PC-3 (cell line): ENCODE results near the gene SLC45A3.

ENCODE experiments used
- CTCF ChIP-seq: fragments of 300-600 bp; sonication (generic); conservative IDR thresholded peaks from 2 replicates; pipeline ENCODE4 v1.5.1; 2017; ENCODE audit warnings: antibody characterized with exemption, low read depth, mild to moderate bottlenecking, low read length
- EZH2 ChIP-seq: fragments of 300-600 bp; sonication (generic); IDR thresholded peaks from one replicate; pipeline ENCODE4 v1.6.1; 2017; ENCODE audit warnings: antibody characterized with exemption, mild to moderate bottlenecking, low read length; ENCODE audit not compliant: unreplicated experiment

GRCh38 chr1:205652984-205653383 lies 27.3 kb downstream of the SLC45A3 start:
- no peak for TF ChIP-seq CTCF
- no peak for TF ChIP-seq EZH2
